Measurements from ENCODE around the gene GSE1. TPM values are rescaled to one million over a fixed set of nuclear protein-coding genes. Genes with fewer than 3 reads are reported as not detected.

GSE1 gene
- total and polyA plus RNA-seq, 2 of the 13 experiments (the other 11 are each of a cell fraction or from before 2014, with no cell fraction given): 16.1 to 31.2 TPM

- TF ChIP-seq KDM6A (CRISPR knock-in tag; IDR thresholded peaks at IDR 0.05; ENCODE audit: low read depth) (no peak), ZFP1 (CRISPR knock-in tag; IDR thresholded peaks at IDR 0.05) (no peak), ZBTB42 (CRISPR knock-in tag; IDR thresholded peaks at IDR 0.05) (no peak), PREB (CRISPR knock-in tag; IDR thresholded peaks at IDR 0.05) (no peak), GABPB1 (CRISPR knock-in tag; IDR thresholded peaks at IDR 0.05) (peak; percentile 30; the same call in 1 of the 2 replicates), HNRNPLL (IDR thresholded peaks at IDR 0.05; ENCODE audit: low read depth, low read length, poor library complexity, severe bottlenecking) (no peak), JUND (CRISPR knock-in tag; IDR thresholded peaks at IDR 0.05) (no peak), E2F1 (CRISPR knock-in tag; IDR thresholded peaks at IDR 0.05) (no peak), ZNF639 (CRISPR knock-in tag; conservative IDR thresholded peaks at IDR 0.05) (no peak), ZNF703 (CRISPR knock-in tag; IDR thresholded peaks at IDR 0.05; ENCODE audit: borderline replicate concordance) (no peak), NFAT5 (CRISPR knock-in tag; IDR thresholded peaks at IDR 0.05) (no peak; the same call in 1 of the 2 replicates), GTF2F1 (IDR thresholded peaks at IDR 0.05; ENCODE audit: low read length) (no peak), SP5 (CRISPR knock-in tag; IDR thresholded peaks at IDR 0.05; ENCODE audit: borderline replicate concordance, low read depth) (peak; percentile 65; the same call in 1 of the 2 replicates), ZKSCAN8 (CRISPR knock-in tag; IDR thresholded peaks at IDR 0.05; ENCODE audit: borderline replicate concordance) (peak; percentile 68; the same call in 1 of the 2 replicates), MAFF (IDR thresholded peaks at IDR 0.05; ENCODE audit: low read depth, low read length) (no peak), ZFP91 (CRISPR knock-in tag; IDR thresholded peaks at IDR 0.05; ENCODE audit: borderline replicate concordance) (no peak), ATRX (CRISPR knock-in tag; IDR thresholded peaks at IDR 0.05; ENCODE audit: borderline replicate concordance) (no peak), NFATC3 (CRISPR knock-in tag; IDR thresholded peaks at IDR 0.05) (no peak), HOXD1 (CRISPR knock-in tag; IDR thresholded peaks at IDR 0.05) (no peak)
These were observed 8.7 kb downstream of the GSE1 start (continued) for GRCh38 chr16:85621698-85622428.
